ENCODE data around the gene PHOX2B. TPM values are rescaled to one million over a fixed set of nuclear protein-coding genes. Genes with fewer than 3 reads are reported as not detected.

The PHOX2B gene
- total RNA-seq, 2 donors from 2014 or later: not detected

GRCh38 chr4:41702770-41703169 lies 45.8 kb downstream of the PHOX2B start:
- no peaks in the 10 kb centered on the region for H3K9me3 ChIP-seq (ENCODE audit: control insufficient read depth, low read length)
- DNase-seq: no peak
- Mint-ChIP-seq H3K27me3 (ENCODE audit: insufficient read depth) (peaks cover 55% of the 10 kb centered on the region), H3K4me3 (no peak overlapping the region), H3K36me3 (ENCODE audit: low read depth) (no peaks in the 10 kb centered on the region), H3K9me3 (no peaks in the 10 kb centered on the region), H3K27ac (no peak overlapping the region), H3K4me1 (no peaks in the 10 kb centered on the region)
- TF ChIP-seq, protein P1, sequence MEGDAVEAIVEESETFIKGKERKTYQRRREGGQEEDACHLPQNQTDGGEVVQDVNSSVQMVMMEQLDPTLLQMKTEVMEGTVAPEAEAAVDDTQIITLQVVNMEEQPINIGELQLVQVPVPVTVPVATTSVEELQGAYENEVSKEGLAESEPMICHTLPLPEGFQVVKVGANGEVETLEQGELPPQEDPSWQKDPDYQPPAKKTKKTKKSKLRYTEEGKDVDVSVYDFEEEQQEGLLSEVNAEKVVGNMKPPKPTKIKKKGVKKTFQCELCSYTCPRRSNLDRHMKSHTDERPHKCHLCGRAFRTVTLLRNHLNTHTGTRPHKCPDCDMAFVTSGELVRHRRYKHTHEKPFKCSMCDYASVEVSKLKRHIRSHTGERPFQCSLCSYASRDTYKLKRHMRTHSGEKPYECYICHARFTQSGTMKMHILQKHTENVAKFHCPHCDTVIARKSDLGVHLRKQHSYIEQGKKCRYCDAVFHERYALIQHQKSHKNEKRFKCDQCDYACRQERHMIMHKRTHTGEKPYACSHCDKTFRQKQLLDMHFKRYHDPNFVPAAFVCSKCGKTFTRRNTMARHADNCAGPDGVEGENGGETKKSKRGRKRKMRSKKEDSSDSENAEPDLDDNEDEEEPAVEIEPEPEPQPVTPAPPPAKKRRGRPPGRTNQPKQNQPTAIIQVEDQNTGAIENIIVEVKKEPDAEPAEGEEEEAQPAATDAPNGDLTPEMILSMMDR (conservative IDR thresholded peaks at IDR 0.05): no peak
- H3K27ac ChIP-seq (ENCODE audit: low read depth, low read length): no peak overlapping the region
- H3K9ac ChIP-seq (ENCODE audit: extremely low read depth, low read length, poor library complexity, severe bottlenecking): no peak overlapping the region
- H3K36me3 ChIP-seq (ENCODE audit: control insufficient read depth, insufficient read depth, low read length): no peaks in the 10 kb centered on the region
- no peak overlapping the region for H3K4me3 ChIP-seq (ENCODE audit: low read length)
- peaks cover 47% of the 10 kb centered on the region for H3K27me3 ChIP-seq (ENCODE audit: control insufficient read depth, insufficient read depth, low read length, poor library complexity, severe bottlenecking)
- no peaks in the 10 kb centered on the region for H3K4me1 ChIP-seq (ENCODE audit: control insufficient read depth, insufficient read depth, low read length)
- WGBS, 2 experiments (ENCODE audit: insufficient coverage in 1 of 2, insufficient read length in 1 of 2): 33 to 87% methylated on average over 1 to 4 of the region's 4 CpGs

- no peak overlapping the region for H3K9ac ChIP-seq (ENCODE audit: extremely low read depth, low read length, poor library complexity, severe bottlenecking)
- no peak for DNase-seq
- Mint-ChIP-seq H3K27ac (no peak overlapping the region), H3K36me3 (ENCODE audit: low read depth) (no peaks in the 10 kb centered on the region), H3K9me3 (no peaks in the 10 kb centered on the region), H3K4me3 (no peak overlapping the region), H3K4me1 (no peaks in the 10 kb centered on the region), H3K27me3 (ENCODE audit: insufficient read depth) (peaks cover 58% of the 10 kb centered on the region)
- H3K4me3 ChIP-seq (ENCODE audit: low read length): no peak overlapping the region
- no peaks in the 10 kb centered on the region for H3K36me3 ChIP-seq (ENCODE audit: control insufficient read depth, insufficient read depth, low read length)
- peaks cover 53% of the 10 kb centered on the region for H3K27me3 ChIP-seq (ENCODE audit: control insufficient read depth, insufficient read depth, low read length, poor library complexity, severe bottlenecking)
- H3K4me1 ChIP-seq (ENCODE audit: control insufficient read depth, insufficient read depth, low read length): no peaks in the 10 kb centered on the region
- WGBS, 2 experiments (ENCODE audit: insufficient coverage in 1 of 2, insufficient read length in 1 of 2): 88 to 100% methylated on average over 1 to 3 of the region's 3 CpGs
- no peak overlapping the region for H3K27ac ChIP-seq (ENCODE audit: low read depth, low read length)
- H3K9me3 ChIP-seq (ENCODE audit: control insufficient read depth, low read length): no peaks in the 10 kb centered on the region
- TF ChIP-seq, protein P1 (conservative IDR thresholded peaks at IDR 0.05): no peak
Measured at GRCh38 chr4:41701983-41702382, 46.5 kb downstream of the PHOX2B start.

GRCh38 chr4:41696763-41697162 lies 51.8 kb downstream of the PHOX2B start:
- Histone ChIP-seq H3K27ac (ENCODE audit: low read depth, low read length) (no peak overlapping the region), H3K9ac (ENCODE audit: extremely low read depth, low read length, poor library complexity, severe bottlenecking) (no peak overlapping the region), H3K9me3 (ENCODE audit: control insufficient read depth, low read length) (no peaks in the 10 kb centered on the region), H3K27me3 (ENCODE audit: control insufficient read depth, insufficient read depth, low read length, poor library complexity, severe bottlenecking) (peaks cover 15% of the 10 kb centered on the region), H3K4me3 (ENCODE audit: low read length) (no peak overlapping the region), H3K36me3 (ENCODE audit: control insufficient read depth, insufficient read depth, low read length) (no peaks in the 10 kb centered on the region), H3K4me1 (ENCODE audit: control insufficient read depth, insufficient read depth, low read length) (no peaks in the 10 kb centered on the region)
- H3K9me3 Mint-ChIP-seq: no peaks in the 10 kb centered on the region
- no peaks in the 10 kb centered on the region for H3K4me1 Mint-ChIP-seq
- DNase-seq: no peak
- TF ChIP-seq, protein P1 (conservative IDR thresholded peaks at IDR 0.05): no peak
- H3K27ac Mint-ChIP-seq: no peak overlapping the region
- peaks cover 33% of the 10 kb centered on the region for H3K27me3 Mint-ChIP-seq (ENCODE audit: insufficient read depth)
- no peaks in the 10 kb centered on the region for H3K36me3 Mint-ChIP-seq (ENCODE audit: low read depth)
- 81 to 88% methylated on average over 4 of the region's 4 CpGs for WGBS, 2 experiments (ENCODE audit: insufficient coverage in 1 of 2, insufficient read length in 1 of 2)
- no peak overlapping the region for H3K4me3 Mint-ChIP-seq
